ENCODE data around the gene SORBS1. TPM values are rescaled to one million over a fixed set of nuclear protein-coding genes. Genes with fewer than 3 reads are reported as not detected.

The SORBS1 gene
- total and polyA plus RNA-seq, 9 of the 15 experiments (the other 6 are each of a cell fraction or from before 2014, with no cell fraction given) = 2.0 to 13.3 (median 6.5) TPM

GRCh38 chr10:95601116-95601719 is 40.0 kb upstream of the SORBS1 start (continued):
- TF ChIP-seq RREB1 (CRISPR knock-in tag; IDR thresholded peaks at IDR 0.05) = no peak
- no peak for TF ChIP-seq ZNF197 (CRISPR knock-in tag; IDR thresholded peaks at IDR 0.05; ENCODE audit: low read depth)
- TF ChIP-seq EP300 (IDR thresholded peaks at IDR 0.05; ENCODE audit: low read length) = no peak
- no peak for TF ChIP-seq ZNF511 (CRISPR knock-in tag; IDR thresholded peaks at IDR 0.05)
- no peak for TF ChIP-seq ZNF507 (tag; conservative IDR thresholded peaks at IDR 0.05)
- no peak for TF ChIP-seq CUX1 (CRISPR knock-in tag; IDR thresholded peaks at IDR 0.05)
- TF ChIP-seq ZNF217 (CRISPR knock-in tag; IDR thresholded peaks at IDR 0.05) = no peak
- TF ChIP-seq RBM15 (IDR thresholded peaks at IDR 0.05; ENCODE audit: insufficient read depth, low read length) = no peak
- TF ChIP-seq SUPT5H (IDR thresholded peaks at IDR 0.05) = no peak
